Left hindlimb (tissue), 1 donor: ENCODE results near the gene DDX1.
"Not testable (repeated sequence)": the region's sequence is repeated elsewhere in the genome, so short reads cannot be mapped to it uniquely, and the experiment has no call there.

ENCODE experiments used
- DNase-seq: peaks from one replicate; pipeline ENCODE4 v3.0.0-alpha.2; 2018

The DDX1 gene

GRCh38 chr2:15618449-15618855, 26.8 kb downstream of the DDX1 start:
- no peak for DNase-seq

DNA sequence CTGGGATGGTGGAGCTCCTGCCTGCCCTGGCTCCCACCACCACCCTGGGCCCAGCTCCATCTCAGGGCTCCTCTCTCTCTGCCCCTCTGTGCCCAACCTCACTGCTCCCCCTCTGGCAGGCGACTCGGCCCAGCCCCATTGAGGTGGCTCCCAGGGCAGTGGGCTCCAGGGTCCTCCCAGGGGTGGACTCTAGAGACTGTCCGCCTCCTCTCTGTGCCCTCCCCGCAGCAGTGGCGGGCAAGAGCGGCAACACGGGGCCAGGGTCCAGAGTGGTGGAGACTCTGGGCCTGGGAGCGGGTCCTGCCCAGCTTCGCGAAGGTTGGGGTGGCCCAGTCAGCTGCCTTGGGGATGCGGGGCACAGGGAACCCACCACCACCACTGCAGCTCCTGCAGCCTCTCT, 27.4 kb downstream of the DDX1 start:
- no peak for DNase-seq

- DNase-seq, result no peak
Measured at GRCh38 chr2:15619510-15619909, 27.8 kb downstream of the DDX1 start.

DNA sequence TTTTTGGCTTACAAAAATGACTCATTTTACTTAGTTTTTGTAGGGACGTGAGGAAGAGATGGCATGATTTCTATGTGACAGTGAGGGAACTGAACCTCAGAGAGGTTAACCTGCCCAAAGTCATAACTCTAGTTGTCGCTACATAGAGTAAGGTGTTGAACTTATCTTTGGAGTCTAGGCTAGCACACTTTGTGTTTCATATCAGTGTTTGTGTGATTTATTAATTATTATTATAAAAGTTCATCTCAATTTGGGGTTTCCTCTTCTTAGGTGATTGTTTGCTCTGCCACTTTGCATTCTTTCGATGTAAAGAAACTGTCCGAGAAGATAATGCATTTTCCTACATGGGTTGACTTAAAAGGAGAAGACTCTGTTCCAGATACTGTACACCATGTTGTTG, 28.3 kb downstream of the DDX1 start:
- DNase-seq, result no peak

- no peak for DNase-seq
Measured at GRCh38 chr2:15620340-15620739, 28.7 kb downstream of the DDX1 start.

DNA sequence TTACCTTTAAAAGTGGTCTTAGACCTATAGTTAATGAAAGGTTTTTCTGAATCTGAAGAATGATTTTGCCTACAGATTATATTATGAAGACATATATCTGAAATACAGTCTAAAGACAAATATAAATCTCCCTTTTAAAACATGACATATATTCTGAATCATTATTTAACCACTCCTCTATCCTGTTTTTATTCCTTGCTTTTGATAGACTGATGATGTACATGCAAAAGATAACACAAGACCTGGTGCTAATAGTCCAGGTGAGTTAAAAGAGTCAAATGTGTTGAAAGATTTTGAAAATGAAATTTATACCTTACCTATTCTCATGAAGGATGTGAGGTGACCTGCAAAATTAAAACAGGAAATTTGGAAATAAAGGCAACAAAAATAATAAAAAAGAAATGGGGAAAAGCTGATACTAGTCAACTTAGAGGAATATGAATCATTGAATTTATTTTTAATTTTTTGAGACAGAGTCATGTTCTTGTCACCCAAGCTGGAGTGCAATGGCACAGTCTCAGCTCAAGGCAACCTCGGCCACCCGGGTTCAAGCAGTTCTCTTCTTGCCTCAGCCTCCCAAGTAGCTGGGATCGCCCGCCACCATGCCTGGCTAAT, 29.3 kb downstream of the DDX1 start:
- DNase-seq, result no peak

DNA sequence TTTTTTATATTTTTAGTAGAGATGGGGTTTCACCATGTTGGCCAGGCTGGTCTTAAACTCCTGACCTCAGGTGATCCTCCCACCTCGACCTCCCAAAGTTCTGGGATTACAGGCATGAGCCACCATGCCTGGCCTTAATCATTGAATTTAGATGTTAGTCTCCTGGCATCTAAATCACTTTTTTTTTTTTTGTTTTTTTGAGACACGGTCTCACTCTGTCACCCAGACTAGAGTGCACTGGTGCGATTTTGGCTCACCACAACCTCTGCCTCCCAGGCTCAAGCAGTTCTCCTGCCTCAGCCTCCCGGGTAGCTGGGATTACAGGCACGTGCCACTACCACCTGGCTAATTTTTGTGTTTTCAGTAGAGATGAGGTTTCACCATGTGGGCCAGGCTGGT, 29.8 kb downstream of the DDX1 start:
- DNase-seq, result not testable (repeated sequence)

GRCh38 chr2:15622214-15622613, 30.5 kb downstream of the DDX1 start:
- DNase-seq, result no peak

DNA sequence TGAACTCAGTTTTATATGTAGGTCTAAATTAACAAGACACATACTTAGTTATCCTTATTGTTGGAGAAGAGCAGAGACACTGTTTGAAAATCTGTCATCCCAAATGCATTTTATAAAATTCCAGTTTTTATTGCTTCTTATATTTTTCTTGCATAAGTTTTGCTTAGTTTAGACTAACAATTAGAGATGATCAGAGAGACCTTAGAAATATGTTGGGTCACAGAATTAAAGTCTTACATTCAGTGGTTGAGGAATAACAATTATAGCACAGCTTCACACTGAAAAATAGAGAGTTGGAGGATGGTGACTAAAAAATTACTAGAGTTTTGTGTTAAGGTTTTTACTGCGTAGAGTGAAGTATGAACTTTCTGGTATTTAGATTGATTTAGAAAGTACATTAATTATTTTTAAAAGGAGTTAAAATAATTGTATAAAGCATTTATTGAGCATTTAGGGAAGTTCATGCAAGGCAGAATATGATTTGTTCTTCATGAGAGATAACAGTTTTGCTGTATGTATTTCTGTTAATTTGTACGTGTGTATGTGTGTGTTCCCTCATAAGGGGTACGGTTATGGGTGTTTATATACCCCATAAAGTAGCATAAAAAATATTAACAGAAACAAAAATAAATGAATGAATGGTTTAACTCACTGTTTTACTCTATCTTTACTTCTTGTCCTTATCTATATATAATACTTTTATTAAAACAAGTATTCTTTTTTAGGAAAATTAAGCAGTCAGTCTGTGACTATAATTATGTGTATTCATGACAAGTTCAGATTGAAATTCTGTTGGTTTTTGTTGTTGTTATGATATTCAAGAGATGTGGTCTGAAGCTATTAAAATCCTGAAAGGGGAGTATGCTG, 31.2 kb downstream of the DDX1 start:
- DNase-seq, result no peak

DNA sequence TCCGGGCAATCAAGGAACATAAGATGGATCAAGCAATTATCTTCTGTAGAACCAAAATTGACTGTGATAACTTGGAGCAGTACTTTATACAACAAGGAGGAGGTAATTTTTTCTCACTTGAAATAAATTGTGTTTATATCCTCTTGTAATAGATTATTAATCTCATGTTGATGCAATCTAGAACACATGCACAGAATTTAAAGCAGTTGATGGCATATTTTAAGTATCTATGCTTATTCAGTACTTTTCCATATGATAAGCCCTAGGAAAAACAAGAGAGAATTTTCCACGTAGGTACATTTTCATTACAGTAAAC, 31.8 kb downstream of the DDX1 start:
- DNase-seq, result no peak

DNA sequence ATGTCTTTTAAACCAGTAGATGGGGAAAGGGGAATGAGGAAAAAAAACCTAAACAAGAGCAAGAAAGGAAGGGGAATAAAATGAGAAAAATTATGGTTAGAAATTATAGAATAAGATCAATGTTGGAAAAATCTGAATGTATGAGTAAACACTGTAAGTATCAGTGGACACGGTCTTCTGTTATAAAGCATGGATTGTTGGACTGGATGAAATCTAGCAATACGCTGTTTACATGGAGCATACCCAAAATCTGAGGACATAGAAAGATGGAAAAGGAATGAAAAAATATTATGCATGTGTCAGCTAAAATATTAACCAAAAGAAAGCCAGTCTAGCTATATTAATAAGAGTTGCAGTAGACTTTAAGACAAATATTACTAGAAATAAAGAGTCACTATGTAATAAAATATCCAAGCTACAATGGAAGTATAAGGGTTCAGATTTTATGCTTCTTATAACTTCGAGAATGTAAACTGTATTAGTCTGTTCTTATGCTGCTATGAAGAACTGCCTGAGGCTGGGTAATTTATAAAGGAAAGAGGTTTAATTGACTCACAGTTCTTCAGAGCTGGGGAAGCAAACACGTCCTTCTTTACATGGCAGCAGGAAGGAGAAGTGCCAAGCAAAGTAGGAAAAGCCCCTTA, 32.4 kb downstream of the DDX1 start:
- DNase-seq, result no peak

GRCh38 chr2:15624903-15625302, 33.2 kb downstream of the DDX1 start:
- DNase-seq, result no peak

- no peak for DNase-seq
Measured at GRCh38 chr2:15625344-15626036, 33.8 kb downstream of the DDX1 start.

- DNase-seq, result no peak
Measured at GRCh38 chr2:15626126-15626525, 34.5 kb downstream of the DDX1 start.

DNA sequence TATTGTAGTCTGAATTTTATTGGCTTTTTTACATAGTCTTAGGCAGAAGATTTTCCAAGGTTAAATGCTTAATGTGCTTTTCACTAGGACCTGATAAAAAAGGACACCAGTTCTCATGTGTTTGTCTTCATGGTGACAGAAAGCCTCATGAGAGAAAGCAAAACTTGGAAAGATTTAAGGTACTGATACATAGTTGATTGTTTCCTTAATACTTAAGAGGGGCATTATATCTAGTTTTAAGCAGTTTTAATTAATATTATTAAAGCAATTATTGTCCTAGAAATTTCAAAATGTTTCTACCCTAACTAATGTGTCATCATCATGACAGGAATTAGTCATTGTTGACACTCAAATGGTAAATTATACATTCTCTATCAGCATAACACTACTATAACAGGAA, 35.3 kb downstream of the DDX1 start:
- no peak for DNase-seq

GRCh38 chr2:15627817-15628684, 36.4 kb downstream of the DDX1 start:
- DNase-seq, result no peak

- no peak for DNase-seq
Measured at GRCh38 chr2:15628899-15629855, 37.5 kb downstream of the DDX1 start.

- no peak for DNase-seq
Measured at GRCh38 chr2:15630121-15630977, 38.7 kb downstream of the DDX1 start.

GRCh38 chr2:15630978-15631719, 39.5 kb downstream of the DDX1 start:
- no peak for DNase-seq

- no peak for DNase-seq
Measured at GRCh38 chr2:15631883-15632282, 40.2 kb downstream of the DDX1 start.
